ENCODE data around the gene ERH. TPM values are rescaled to one million over a fixed set of nuclear protein-coding genes. Genes with fewer than 3 reads are reported as not detected.
"Not testable (repeated sequence)": the region's sequence is repeated elsewhere in the genome, so short reads cannot be mapped to it uniquely, and the experiment has no call there.

The ERH gene
- total RNA-seq, 1 experiment from 2014 or later: 144 TPM

DNA sequence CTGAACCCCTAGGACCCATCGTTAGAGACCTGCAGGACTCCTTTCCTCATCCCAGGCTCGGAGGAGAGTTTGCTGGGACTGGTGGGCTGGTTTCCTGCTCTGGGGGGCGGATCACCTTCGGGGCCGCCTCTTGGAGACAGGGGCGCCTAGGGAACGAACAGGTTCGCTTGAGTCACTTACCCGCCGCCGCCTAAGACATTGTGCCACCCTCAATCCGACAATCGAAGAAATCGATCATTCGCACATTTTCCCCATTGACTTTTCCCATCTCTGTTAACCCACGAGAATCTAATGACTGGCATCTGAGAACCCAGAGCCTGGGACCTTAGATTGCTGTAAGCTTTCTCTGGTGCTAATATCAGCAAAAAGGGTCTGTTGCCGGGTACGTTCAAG lies 715 bp upstream of the ERH start:
- no peak for DNase-seq (ENCODE audit: low read depth)

DNA sequence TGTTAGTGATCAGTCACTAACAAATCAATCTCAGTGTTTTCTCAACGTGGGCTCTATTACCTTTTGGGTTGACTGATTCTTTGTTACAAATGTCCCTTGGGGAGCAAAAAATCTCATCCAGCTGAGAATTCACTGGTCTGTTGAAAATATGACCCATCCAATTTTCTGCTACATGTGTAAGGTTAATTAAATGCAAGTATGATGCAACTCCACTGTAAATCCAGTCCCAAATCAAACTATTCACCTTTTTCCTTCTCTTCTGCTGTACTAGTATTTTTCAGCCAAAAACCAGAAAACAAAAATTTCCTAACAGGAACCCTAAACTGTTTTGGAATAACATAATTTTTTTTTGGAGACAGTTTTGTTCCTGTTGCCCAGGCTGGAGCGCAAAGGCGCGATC lies 2.2 kb downstream of the ERH start:
- DNase-seq (ENCODE audit: low read depth): no peak

DNA sequence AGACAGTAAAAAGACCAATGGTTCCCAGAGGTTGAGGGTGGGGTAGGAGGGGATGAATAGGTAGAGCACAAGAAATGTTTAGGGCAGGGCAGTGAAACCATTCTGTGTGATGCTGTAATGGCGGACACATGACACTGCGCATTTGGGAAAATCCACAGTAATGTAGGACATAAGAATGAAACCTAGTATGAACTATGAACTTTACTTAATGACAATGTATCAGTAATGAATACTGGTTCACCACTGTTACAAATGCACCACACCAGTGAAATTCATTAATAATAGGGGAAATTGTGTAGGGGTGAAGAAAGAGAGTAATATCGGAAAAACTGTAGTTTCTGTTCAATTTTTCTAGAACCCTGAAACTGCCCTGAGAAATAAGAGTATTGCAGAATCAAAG lies 5.6 kb downstream of the ERH start:
- no peak for DNase-seq (ENCODE audit: low read depth)

DNA sequence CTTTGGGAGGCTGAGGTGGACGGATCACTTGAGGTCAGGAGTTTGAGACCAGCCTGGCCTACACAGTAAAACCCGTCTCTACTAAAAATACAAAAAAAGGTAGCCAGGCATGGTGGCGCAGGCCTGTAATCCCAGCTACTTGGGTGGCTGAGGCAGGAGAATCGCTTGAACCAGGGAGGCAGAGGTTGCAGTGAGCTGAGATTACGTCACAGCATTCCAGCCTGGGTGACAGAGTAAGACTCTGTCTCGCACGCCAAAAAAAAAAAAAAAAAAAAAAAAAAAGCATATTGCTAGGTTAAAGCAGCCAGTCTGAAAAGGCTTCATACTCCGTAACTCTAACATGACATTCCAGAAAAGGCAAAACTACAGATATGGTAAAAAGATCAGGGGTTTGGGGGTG lies 6.7 kb downstream of the ERH start:
- not testable (repeated sequence) for DNase-seq (ENCODE audit: low read depth)

DNA sequence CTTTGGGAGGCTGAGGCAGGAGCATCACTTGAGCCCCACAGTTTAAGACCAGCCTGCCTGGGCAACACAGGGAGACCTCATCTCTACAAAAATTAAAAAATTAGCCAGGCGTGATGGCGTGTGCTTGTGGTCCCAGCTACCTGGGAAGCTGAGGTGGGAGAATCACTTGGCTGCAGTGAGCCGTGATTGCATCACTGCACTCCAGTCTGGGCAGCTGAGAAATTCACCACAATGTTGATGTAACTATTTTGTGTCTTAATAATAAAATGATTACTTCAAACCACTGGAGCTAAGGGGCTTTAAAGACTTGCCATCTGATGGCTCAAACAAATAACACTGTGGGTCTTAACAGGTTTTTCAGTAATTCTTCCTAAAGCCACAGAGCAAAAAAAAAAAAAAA lies 10.8 kb downstream of the ERH start:
- no peak for DNase-seq (ENCODE audit: low read depth)

- DNase-seq (ENCODE audit: low read depth): no peak
Observed at GRCh38 chr14:69378274-69378673, 19.8 kb downstream of the ERH start.

DNA sequence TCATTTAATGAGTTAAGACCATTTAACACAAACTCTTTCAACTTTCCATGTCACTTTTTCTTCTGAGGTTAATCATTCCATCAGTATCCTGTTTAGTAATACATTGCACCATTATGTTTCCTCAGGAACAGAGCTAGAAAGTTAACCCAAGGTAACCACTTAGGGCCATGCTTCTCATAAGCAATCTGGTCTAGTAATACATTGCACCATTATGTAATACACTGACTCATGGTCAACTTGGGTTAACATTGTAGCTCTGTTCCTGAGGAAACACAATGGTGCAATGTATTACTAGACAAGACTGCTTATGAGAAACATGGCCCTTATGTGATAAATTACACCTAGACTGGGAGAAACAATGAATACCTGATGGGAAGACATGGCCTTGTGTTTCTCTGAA lies 21.7 kb downstream of the ERH start:
- DNase-seq (ENCODE audit: low read depth): peak; percentile 37

GRCh38 chr14:69375722-69376121 lies 22.4 kb downstream of the ERH start:
- DNase-seq (ENCODE audit: low read depth): no peak

DNA sequence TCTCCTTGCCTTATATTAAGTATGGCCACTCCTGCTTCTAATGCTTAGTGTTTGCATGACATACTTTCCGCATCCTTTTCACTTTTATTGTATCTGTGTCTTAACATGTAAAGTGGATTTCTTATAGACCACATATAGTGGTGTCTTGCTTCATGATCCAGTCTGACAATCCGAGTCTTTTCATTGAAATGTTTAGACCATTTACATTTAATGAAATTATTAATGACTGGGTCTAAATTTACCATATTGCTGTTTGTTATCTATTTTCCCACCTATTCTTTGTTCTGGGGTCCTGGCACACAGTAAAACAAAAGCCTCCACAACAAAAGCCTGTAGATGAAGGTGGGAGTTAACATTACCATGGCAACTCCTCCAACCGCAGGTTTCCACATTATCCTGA lies 22.9 kb downstream of the ERH start:
- no peak for DNase-seq (ENCODE audit: low read depth)

GRCh38 chr14:69374235-69374634 lies 23.9 kb downstream of the ERH start:
- DNase-seq (ENCODE audit: low read depth): no peak

GRCh38 chr14:69373104-69373503 lies 25.0 kb downstream of the ERH start:
- DNase-seq (ENCODE audit: low read depth): no peak

GRCh38 chr14:69372146-69372545 lies 26.0 kb downstream of the ERH start:
- no peak for DNase-seq (ENCODE audit: low read depth)

DNA sequence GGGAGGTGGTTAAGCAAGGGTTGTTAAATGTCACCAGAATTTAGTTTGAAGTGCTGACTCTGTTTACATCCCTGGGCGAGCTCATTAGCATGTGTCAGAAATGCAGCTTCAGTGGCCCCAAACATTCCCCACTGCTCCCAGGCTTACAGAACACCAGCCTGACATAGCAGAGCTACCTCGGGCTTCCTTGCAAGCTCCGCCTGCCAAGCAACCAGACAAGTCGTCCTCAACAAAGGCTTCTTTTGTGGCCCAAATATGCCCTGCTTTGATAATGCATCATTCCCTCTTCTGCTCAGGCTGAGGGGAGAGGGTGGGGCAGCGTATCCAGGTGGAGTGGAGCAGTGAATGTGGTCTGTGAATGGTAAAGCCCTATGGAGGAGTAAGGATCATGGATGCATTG lies 28.0 kb downstream of the ERH start:
- no peak for DNase-seq (ENCODE audit: low read depth)

DNA sequence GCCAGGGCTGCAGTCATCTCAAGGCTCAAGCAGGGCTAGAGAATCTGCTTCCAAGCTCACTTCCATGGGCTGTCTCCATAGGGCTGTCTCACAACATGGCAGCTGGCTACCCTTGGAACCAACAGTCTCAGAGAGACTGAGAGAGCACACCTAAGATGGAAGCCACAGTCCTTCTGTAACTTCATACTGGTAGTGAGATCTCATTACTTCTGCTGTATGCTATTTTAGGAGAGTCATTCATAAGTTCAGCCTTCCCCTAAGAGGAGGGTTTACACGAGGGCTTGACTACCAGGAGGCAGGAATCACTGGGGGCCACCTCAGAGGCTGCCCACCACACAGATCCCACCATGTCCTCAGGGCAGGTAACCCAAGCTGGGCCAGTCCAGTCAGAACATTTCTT lies 29.7 kb downstream of the ERH start:
- DNase-seq (ENCODE audit: low read depth): no peak

DNA sequence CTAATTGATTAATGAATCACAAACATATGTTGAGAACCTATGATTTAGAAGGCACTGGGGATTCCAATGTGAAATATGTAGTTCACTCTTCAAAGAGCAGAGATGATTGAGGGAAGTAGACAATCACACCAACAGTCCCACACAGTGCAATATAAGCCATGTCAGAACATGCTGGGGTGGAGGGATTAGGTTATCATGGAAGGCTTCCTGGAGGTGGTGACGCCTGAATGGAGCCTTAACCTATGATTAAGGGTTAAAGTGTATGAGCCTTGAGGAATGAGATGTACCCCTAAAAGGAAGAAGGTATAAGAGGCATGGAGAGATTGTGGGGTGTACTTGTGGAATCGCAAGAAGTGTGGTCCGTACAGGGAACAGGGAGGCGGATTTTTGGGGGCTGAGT lies 31.3 kb downstream of the ERH start:
- no peak for DNase-seq (ENCODE audit: low read depth)

DNA sequence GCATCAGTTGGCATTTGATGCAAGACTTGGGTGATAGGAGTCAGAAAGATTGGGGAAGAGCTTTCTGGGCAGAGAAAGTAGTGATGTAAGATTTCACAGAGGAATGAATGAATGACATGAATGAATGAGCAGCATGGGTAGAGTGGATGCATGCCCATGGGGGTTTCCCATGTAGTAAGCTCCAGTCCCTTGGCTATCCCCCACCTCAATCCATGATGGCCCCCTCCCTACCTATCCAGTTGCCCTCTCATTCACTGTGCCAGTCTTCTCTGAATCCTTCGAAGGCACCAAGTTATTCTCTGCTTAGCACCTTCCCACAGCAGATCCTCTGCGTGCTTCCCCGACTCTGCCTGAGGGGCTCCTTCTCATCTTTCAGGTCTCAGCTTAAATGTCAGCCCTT lies 32.0 kb downstream of the ERH start:
- DNase-seq (ENCODE audit: low read depth): no peak

GRCh38 chr14:69364378-69364777 lies 33.7 kb downstream of the ERH start:
- DNase-seq (ENCODE audit: low read depth): no peak

DNA sequence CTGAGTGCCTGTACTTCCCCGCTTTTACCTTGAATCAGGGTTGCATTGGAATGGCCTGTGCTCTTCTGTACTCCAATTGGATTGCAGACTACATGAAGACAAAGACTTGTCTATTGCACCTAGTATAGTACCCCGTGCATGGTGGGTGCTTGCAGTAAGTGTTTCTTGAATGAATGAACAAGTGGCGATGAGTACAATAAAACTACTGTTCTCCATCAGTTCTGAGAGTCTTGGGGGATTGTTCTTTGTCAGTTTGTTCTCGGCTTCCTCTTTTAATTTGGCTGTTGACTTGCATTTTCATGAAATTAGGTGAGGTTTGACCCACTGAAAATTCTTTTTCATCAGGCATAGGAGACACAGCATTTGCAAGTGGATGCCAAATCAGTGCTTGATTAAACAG lies 34.1 kb downstream of the ERH start:
- no peak for DNase-seq (ENCODE audit: low read depth)

GRCh38 chr14:69363055-69363454 lies 35.0 kb downstream of the ERH start:
- no peak for DNase-seq (ENCODE audit: low read depth)

- no peak for DNase-seq (ENCODE audit: low read depth)
Observed at GRCh38 chr14:69360438-69361108, 37.5 kb downstream of the ERH start.

DNA sequence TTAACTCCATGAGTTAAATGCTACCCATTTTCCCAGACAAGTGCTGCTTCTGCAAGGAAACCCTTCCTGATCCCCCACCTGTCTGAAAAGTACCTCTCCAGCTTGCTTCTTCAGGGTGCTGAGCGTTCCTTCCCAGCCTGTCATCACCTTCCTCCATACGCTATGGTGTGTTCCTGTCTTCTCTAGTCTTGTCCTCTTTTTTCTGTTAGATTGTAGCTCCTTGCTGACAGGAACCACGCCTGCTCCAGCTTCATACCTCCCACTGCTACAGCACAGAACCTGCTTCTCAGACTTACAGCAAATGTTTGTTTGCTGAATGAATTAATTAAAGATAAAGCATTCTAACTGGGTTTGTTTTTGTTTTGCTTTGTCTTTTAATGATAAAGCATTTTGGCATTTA lies 39.1 kb downstream of the ERH start:
- DNase-seq (ENCODE audit: low read depth): no peak

DNA sequence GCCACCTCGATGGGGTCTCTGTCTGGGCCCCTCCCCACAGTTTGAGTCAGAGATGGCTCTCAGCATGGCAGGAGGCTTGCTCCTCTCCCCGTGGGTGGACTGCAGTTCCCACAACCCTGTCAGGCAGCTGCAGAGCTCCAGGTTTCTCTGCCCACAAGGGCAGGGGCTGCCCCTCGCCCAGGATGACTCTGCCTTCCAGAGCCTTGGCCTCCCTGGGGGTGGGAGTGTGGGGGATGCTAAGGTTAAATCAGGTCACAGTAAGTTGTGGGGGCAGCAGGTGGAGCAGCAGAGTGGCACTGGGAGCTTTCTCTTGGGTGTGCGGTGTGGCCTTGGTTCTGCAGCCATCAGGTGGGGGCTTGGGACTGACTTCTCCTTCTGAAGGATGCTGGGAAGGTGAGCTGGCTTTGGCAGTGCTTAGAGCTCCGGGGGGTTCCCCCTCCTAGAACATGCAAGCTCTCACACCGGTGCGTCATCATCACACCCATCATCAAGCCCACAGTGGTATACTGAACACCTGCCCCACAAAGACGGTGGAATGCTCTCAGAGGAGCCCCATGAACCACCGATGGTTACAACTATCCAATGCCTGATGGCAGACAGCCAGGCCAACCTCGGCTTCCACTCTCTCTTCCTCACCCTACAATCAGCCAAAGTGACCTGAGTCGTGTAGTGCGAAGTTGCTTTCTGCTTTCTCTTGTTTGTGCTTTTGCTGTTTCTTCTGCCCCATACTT lies 39.7 kb downstream of the ERH start:
- peak; percentile 7 for DNase-seq (ENCODE audit: low read depth)

GRCh38 chr14:69357544-69358200 lies 40.4 kb downstream of the ERH start:
- DNase-seq (ENCODE audit: low read depth): no peak

Measured in M059J (cell line).